HCT116 (cell line): ENCODE data around the gene SLC22A5.

Experiments used
- EZH2 ChIP-seq: fragments of 200-600 bp; sonication (generic); IDR thresholded peaks from 2 replicates; pipeline ENCODE4 v1.6.1; 2017; ENCODE audit warnings: antibody characterized with exemption, mixed run types
- FOSL1 ChIP-seq: IDR thresholded peaks from 2 replicates; pipeline ENCODE4 v1.6.1; 2012; ENCODE audit warnings: low read depth
- JUND ChIP-seq: IDR thresholded peaks from 2 replicates; pipeline ENCODE4 v1.6.1; 2012
- POLR2A ChIP-seq: IDR thresholded peaks from 2 replicates; pipeline ENCODE4 v1.7.0; 2011; ENCODE audit warnings: borderline replicate concordance; ENCODE audit not compliant: insufficient read depth, insufficient read length; ENCODE audit errors: extremely low read depth
- POLR2AphosphoS5 ChIP-seq: IDR thresholded peaks from 2 replicates; pipeline ENCODE4 v1.6.1; 2011; ENCODE audit warnings: mild to moderate bottlenecking, low read depth, low read length, moderate library complexity
- RAD21 ChIP-seq: IDR thresholded peaks from 2 replicates; pipeline ENCODE4 v1.6.1; 2012; ENCODE audit warnings: low read depth, mild to moderate bottlenecking
- SIN3A ChIP-seq: IDR thresholded peaks from 2 replicates; pipeline ENCODE4 v1.6.1; 2012; ENCODE audit warnings: low read depth
- SP1 ChIP-seq: IDR thresholded peaks from 2 replicates; pipeline ENCODE4 v1.6.1; 2012; ENCODE audit warnings: low read depth
- YY1 ChIP-seq: IDR thresholded peaks from 2 replicates; pipeline ENCODE4 v1.6.1; 2011; ENCODE audit warnings: low read length, low read depth, moderate library complexity, mild to moderate bottlenecking; ENCODE audit not compliant: insufficient replicate concordance; ENCODE audit errors: extremely low read depth
- ZNF274 ChIP-seq: fragments of 200-500 bp; sonication (Bioruptor generic); IDR thresholded peaks from 2 replicates; pipeline ENCODE4 v1.6.1; 2014; ENCODE audit warnings: mild to moderate bottlenecking, low read depth, low read length, inconsistent platforms
- TF ChIP-seq, protein P1 (sequence below), 3 experiments: fragments of 200-600 bp in 1 of 3; sonication (generic) in 1 of 3; IDR thresholded peaks in 2 of 3; conservative IDR thresholded peaks in 1 of 3; 2 replicates each; pipeline ENCODE4 v1.5.1; 2012 to 2017; ENCODE audit warnings: low read depth in 2 of 3, low read length in 2 of 3, antibody characterized with exemption in 1 of 3, borderline replicate concordance in 1 of 3, control low read depth in 1 of 3, mild to moderate bottlenecking in 1 of 3, mixed read lengths in 1 of 3, mixed run types in 1 of 3, moderate library complexity in 1 of 3; ENCODE audit not compliant: insufficient read depth in 1 of 3
- TF ChIP-seq, protein P2 (sequence below): IDR thresholded peaks from 2 replicates; pipeline ENCODE4 v1.6.1; 2012
- TF ChIP-seq, protein P3 (sequence below): IDR thresholded peaks from 2 replicates; pipeline ENCODE4 v1.6.1; 2012

DNA sequence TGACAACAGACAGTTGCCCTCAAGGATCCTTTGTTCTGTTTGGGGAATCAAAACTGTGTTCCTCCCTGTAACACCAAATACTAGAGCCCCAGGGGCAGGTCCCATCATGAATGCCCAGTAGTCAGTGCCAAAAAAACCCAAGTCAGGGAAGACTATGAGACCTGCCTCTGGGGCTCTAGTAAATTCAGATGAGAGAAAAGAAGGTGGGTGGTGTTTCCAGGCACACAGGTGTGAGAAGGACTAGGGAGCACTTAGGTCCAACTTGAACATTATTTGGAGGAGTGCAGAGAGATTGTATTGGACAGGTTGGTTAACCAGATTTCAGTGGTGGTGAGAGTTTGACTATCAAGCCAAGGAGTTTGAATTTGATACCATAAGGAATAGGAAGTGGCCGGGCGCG, 52.0 kb downstream of the SLC22A5 start:
- no peak for TF ChIP-seq YY1
- TF ChIP-seq, protein P1, sequence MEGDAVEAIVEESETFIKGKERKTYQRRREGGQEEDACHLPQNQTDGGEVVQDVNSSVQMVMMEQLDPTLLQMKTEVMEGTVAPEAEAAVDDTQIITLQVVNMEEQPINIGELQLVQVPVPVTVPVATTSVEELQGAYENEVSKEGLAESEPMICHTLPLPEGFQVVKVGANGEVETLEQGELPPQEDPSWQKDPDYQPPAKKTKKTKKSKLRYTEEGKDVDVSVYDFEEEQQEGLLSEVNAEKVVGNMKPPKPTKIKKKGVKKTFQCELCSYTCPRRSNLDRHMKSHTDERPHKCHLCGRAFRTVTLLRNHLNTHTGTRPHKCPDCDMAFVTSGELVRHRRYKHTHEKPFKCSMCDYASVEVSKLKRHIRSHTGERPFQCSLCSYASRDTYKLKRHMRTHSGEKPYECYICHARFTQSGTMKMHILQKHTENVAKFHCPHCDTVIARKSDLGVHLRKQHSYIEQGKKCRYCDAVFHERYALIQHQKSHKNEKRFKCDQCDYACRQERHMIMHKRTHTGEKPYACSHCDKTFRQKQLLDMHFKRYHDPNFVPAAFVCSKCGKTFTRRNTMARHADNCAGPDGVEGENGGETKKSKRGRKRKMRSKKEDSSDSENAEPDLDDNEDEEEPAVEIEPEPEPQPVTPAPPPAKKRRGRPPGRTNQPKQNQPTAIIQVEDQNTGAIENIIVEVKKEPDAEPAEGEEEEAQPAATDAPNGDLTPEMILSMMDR (IDR thresholded peaks at IDR 0.05 in 2 of 3, conservative IDR thresholded peaks at IDR 0.05 in 1 of 3; ENCODE audit: borderline replicate concordance in 1 of 3, insufficient read depth in 1 of 3, low read depth in 2 of 3, low read length in 2 of 3), result no peak
- TF ChIP-seq, protein P2, sequence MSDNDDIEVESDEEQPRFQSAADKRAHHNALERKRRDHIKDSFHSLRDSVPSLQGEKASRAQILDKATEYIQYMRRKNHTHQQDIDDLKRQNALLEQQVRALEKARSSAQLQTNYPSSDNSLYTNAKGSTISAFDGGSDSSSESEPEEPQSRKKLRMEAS, result no peak
- no peak for TF ChIP-seq POLR2A
- TF ChIP-seq, protein P3, sequence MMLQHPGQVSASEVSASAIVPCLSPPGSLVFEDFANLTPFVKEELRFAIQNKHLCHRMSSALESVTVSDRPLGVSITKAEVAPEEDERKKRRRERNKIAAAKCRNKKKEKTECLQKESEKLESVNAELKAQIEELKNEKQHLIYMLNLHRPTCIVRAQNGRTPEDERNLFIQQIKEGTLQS, result no peak
- no peak for TF ChIP-seq ZNF274
- no peak for TF ChIP-seq JUND
- TF ChIP-seq POLR2AphosphoS5, result no peak
- TF ChIP-seq RAD21, result no peak
- no peak for TF ChIP-seq SIN3A
- no peak for TF ChIP-seq EZH2
- TF ChIP-seq FOSL1, result no peak
- TF ChIP-seq SP1, result no peak
